ENCODE data around the gene KRT14. TPM values are rescaled to one million over a fixed set of nuclear protein-coding genes. Genes with fewer than 3 reads are reported as not detected.
A peak's percentile ranks its signal among the peaks of the same experiment; 100 is the strongest.

The KRT14 gene
- total RNA-seq, 4 donors from 2014 or later, result 7,400 to 12,534 (median 10,685) TPM

GRCh38 chr17:41553176-41553575 lies 33.5 kb downstream of the KRT14 start:
- H3K4me1 ChIP-seq, result peaks cover 16% of the 10 kb centered on the region
- H3K27ac ChIP-seq, result no peak overlapping the region
- no peaks in the 10 kb centered on the region for H3K36me3 ChIP-seq
- no peak overlapping the region for H3K4me3 ChIP-seq
- no peaks in the 10 kb centered on the region for H3K9me3 ChIP-seq
- WGBS, result 87% methylated on average over 4 of the region's 4 CpGs
- TF ChIP-seq POLR2AphosphoS5 (IDR thresholded peaks at IDR 0.05) (no peak), EP300 (IDR thresholded peaks at IDR 0.05) (no peak), POLR2A (IDR thresholded peaks at IDR 0.05) (no peak)
- TF ChIP-seq, protein P1, sequence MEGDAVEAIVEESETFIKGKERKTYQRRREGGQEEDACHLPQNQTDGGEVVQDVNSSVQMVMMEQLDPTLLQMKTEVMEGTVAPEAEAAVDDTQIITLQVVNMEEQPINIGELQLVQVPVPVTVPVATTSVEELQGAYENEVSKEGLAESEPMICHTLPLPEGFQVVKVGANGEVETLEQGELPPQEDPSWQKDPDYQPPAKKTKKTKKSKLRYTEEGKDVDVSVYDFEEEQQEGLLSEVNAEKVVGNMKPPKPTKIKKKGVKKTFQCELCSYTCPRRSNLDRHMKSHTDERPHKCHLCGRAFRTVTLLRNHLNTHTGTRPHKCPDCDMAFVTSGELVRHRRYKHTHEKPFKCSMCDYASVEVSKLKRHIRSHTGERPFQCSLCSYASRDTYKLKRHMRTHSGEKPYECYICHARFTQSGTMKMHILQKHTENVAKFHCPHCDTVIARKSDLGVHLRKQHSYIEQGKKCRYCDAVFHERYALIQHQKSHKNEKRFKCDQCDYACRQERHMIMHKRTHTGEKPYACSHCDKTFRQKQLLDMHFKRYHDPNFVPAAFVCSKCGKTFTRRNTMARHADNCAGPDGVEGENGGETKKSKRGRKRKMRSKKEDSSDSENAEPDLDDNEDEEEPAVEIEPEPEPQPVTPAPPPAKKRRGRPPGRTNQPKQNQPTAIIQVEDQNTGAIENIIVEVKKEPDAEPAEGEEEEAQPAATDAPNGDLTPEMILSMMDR (IDR thresholded peaks at IDR 0.05), result no peak
- H3K27me3 ChIP-seq, result peaks cover 6% of the 10 kb centered on the region
- no peak for DNase-seq (ENCODE audit: low spot score in 2 of 2)

DNA sequence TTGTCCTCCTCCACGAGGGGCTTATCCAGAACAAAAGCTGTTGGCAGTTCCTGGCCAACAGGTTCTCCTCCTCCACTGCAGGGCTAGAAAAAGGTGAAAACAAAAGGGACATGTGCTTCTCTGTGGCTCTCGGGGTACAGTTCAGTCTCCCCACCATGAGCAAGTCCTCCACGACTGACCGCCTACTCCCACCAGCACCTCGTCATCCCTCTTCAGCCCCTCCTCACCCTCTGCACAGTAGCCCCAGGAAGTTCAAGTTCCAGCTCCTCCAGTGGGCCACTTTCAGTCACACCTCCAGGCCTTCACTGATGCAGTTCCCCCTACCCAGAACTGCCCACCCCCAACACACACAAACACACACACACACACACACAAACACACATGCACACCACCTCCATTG lies 34.2 kb downstream of the KRT14 start:
- TF ChIP-seq EP300 (IDR thresholded peaks at IDR 0.05) (no peak), POLR2A (IDR thresholded peaks at IDR 0.05) (no peak), POLR2AphosphoS5 (IDR thresholded peaks at IDR 0.05) (no peak)
- TF ChIP-seq, protein P1 (IDR thresholded peaks at IDR 0.05), result no peak
- Histone ChIP-seq H3K27me3 (peaks cover 6% of the 10 kb centered on the region), H3K27ac (no peak overlapping the region), H3K4me3 (no peak overlapping the region), H3K36me3 (no peaks in the 10 kb centered on the region), H3K9me3 (no peaks in the 10 kb centered on the region), H3K4me1 (peaks cover 23% of the 10 kb centered on the region)
- no peak for DNase-seq (ENCODE audit: low spot score in 2 of 2)
- WGBS, result 91% methylated on average over 5 of the region's 5 CpGs

- H3K9me3 ChIP-seq, result no peaks in the 10 kb centered on the region
- peaks cover 24% of the 10 kb centered on the region for H3K4me1 ChIP-seq
- TF ChIP-seq POLR2AphosphoS5 (IDR thresholded peaks at IDR 0.05) (no peak), POLR2A (IDR thresholded peaks at IDR 0.05) (no peak), EP300 (IDR thresholded peaks at IDR 0.05) (no peak)
- TF ChIP-seq, protein P1 (IDR thresholded peaks at IDR 0.05), result no peak
- H3K27me3 ChIP-seq, result no peaks in the 10 kb centered on the region
- DNase-seq (ENCODE audit: low spot score in 2 of 2), result no peak
- H3K27ac ChIP-seq, result no peak overlapping the region
- H3K4me3 ChIP-seq, result no peak overlapping the region
- H3K36me3 ChIP-seq, result no peaks in the 10 kb centered on the region
- 59% methylated on average over 5 of the region's 5 CpGs for WGBS
Measured at GRCh38 chr17:41551365-41551764, 35.3 kb downstream of the KRT14 start.

- Histone ChIP-seq H3K36me3 (no peaks in the 10 kb centered on the region), H3K27me3 (no peaks in the 10 kb centered on the region), H3K4me1 (peaks cover 24% of the 10 kb centered on the region), H3K27ac (no peak overlapping the region), H3K4me3 (no peak overlapping the region), H3K9me3 (no peaks in the 10 kb centered on the region)
- no peak for DNase-seq (ENCODE audit: low spot score in 2 of 2)
- 53% methylated on average over 8 of the region's 8 CpGs for WGBS
- TF ChIP-seq POLR2A (IDR thresholded peaks at IDR 0.05), result no peak
- TF ChIP-seq, protein P1 (IDR thresholded peaks at IDR 0.05), result no peak
- no peak for TF ChIP-seq POLR2AphosphoS5 (IDR thresholded peaks at IDR 0.05)
- no peak for TF ChIP-seq EP300 (IDR thresholded peaks at IDR 0.05)
Measured at GRCh38 chr17:41549596-41550039, 37.1 kb downstream of the KRT14 start.

DNA sequence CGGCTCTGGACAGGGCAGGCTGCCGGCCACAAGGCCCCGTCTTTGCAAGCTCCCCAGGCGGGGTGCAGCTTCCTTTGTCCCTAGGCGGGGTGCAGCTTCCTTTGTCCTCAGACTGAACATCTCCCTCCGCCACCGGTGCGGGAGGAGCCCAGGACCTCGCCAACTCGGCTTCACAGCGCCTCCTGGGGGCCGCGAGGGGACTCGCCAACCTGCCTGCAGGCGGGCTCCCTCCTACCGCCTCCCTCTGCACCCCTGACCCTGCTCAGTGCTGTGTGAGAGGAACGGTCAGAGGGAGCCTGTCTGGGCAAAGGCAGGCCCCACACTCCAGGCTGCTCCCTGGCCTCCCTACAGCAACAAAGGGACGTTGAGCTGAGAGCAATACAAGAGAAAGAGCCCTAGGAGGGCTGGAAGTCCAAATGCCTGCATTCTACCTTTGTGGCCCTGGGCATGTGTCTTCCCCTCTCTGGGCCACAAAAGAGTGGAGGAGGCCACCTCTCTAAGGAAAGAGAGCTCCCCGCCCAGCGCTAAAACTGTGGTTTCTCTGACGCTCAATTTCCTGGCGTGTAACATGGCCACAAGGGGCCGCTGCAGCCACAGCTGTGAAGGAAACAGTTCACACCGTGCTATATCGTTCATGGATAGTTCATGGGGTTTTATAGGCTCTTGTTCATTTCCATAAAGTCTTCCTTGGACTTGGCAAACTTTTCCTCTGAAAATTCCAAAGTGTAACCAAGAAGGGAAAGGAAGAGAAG lies 37.7 kb downstream of the KRT14 start:
- Histone ChIP-seq H3K9me3 (no peaks in the 10 kb centered on the region), H3K36me3 (no peaks in the 10 kb centered on the region), H3K27ac (peak overlapping the region; percentile 80), H3K27me3 (no peaks in the 10 kb centered on the region), H3K4me3 (peak overlapping the region; percentile 33), H3K4me1 (peaks cover 24% of the 10 kb centered on the region)
- WGBS, result 0% methylated on average over 16 of the region's 25 CpGs
- TF ChIP-seq, protein P1 (IDR thresholded peaks at IDR 0.05), result peak; percentile 78 to 91
- TF ChIP-seq POLR2AphosphoS5 (IDR thresholded peaks at IDR 0.05) (no peak), EP300 (IDR thresholded peaks at IDR 0.05) (no peak)
- peak; percentile 83 to 89 for DNase-seq (ENCODE audit: low spot score in 2 of 2)

All from suprapubic skin (tissue), 4 donors.